Ectodermal cell (in vitro differentiated cells): ENCODE data around the gene FICD.

ENCODE experiments used
- H3K27ac ChIP-seq: 2 replicates; pipeline ENCODE4 v1.7.0; 2013; ENCODE audit warnings: mild to moderate bottlenecking, low read depth, low read length; ENCODE audit not compliant: insufficient read depth, poor library complexity, severe bottlenecking
- H3K27me3 ChIP-seq: 2 replicates; pipeline ENCODE4 v1.7.0; 2013; ENCODE audit warnings: mild to moderate bottlenecking, low read length; ENCODE audit not compliant: insufficient read depth, control insufficient read depth, poor library complexity, severe bottlenecking
- H3K36me3 ChIP-seq: one replicate; pipeline ENCODE4 v1.7.0; 2013; ENCODE audit warnings: low read length; ENCODE audit not compliant: control insufficient read depth, insufficient read depth
- H3K4me1 ChIP-seq: one replicate; pipeline ENCODE4 v1.7.0; 2013; ENCODE audit warnings: low read length; ENCODE audit not compliant: control insufficient read depth, insufficient read depth
- H3K4me3 ChIP-seq: 2 replicates; pipeline ENCODE4 v1.7.0; 2013; ENCODE audit warnings: low read depth, low read length, control low read depth; ENCODE audit not compliant: insufficient read depth
- H3K9me3 ChIP-seq: 2 replicates; pipeline ENCODE4 v1.7.0; 2013; ENCODE audit warnings: mild to moderate bottlenecking, low read length, moderate library complexity; ENCODE audit not compliant: control insufficient read depth
- WGBS, 2 experiments: methylation state at CpG; one replicate each; pipeline ENCODE4 v1.1.7; 2013; ENCODE audit warnings: missing lambda C conversion rate in 2 of 2; 5-methylcytosine and 5-hydroxymethylcytosine counted together

The FICD gene

DNA sequence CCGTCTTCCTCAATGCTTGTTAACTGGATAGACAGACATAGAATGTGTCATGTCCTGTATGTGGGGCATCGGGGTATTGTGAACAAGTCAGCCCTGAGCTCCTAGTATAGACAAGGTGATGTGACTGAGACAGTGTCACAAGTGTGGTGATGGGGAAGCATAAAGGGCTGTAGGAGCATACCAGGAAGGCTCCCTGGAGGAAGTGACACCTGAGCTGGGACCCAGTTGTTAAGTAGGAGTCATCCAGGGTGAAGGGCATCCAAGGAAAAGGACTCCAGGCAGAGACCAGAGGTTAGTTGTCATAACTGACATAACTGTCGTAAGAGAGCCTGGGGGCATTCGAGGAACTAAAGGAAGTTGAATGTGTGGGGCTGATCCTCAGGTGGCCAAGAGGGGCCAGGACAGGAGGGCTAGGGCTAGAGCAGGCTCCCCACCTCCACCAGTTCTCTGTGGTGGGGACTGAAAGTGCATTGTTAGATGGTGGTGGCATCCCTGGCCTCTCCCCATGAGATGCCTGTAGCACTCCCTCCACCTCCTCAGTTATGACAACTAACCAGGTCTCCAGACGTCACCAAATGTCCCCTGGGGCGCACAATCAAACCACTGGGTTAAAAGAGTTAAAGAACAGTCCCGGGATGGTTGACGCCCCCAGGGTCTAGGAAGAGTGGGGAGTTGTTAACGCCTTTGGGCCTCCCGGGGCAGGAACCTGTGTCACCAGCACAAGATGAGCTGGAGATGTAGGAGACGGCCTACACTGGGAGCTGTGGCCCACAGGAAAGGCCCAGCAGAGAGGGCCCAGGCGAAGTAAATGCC, 2.4 kb downstream of the FICD start:
- Histone ChIP-seq H3K9me3 (no peaks in the 10 kb centered on the region), H3K4me1 (peaks cover 7% of the 10 kb centered on the region), H3K4me3 (no peak overlapping the region), H3K27ac (no peak overlapping the region), H3K27me3 (no peaks in the 10 kb centered on the region), H3K36me3 (peaks cover 36% of the 10 kb centered on the region)
- WGBS, 2 experiments: 94 to 95% methylated on average over 12 of the region's 12 CpGs

- H3K27me3 ChIP-seq: no peaks in the 10 kb centered on the region
- H3K27ac ChIP-seq: no peak overlapping the region
- peaks cover 43% of the 10 kb centered on the region for H3K36me3 ChIP-seq
- peaks cover 7% of the 10 kb centered on the region for H3K4me1 ChIP-seq
- 94 to 95% methylated on average over 24 of the region's 24 CpGs for WGBS, 2 experiments
- no peaks in the 10 kb centered on the region for H3K9me3 ChIP-seq
- H3K4me3 ChIP-seq: no peak overlapping the region
Observed at GRCh38 chr12:108518101-108518715, 3.1 kb downstream of the FICD start.

GRCh38 chr12:108518716-108519496, 3.8 kb downstream of the FICD start:
- 95 to 96% methylated on average over 39 of the region's 39 CpGs for WGBS, 2 experiments
- peaks cover 50% of the 10 kb centered on the region for H3K36me3 ChIP-seq
- H3K27ac ChIP-seq: no peak overlapping the region

DNA sequence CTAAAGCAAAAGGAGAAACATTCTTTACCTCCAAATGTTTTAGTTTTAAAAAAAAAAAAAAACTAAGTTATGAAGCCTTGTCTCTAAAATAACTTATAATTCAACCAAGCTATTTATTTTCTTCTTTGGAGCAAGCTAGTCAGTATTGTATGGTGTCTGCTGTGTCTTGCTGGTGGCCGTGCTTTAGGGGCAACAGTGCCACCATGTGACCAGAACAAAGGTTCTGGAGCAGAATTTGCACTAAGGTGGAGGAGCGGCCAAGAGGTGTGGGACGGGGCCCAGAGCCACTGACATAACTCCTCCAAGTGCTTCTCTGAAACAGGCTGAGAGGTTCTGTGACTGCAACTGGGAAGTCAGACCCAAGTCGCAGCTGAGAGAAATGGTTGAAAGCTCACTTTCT, 4.5 kb downstream of the FICD start:
- Histone ChIP-seq H3K27ac (no peak overlapping the region), H3K36me3 (peaks cover 57% of the 10 kb centered on the region), H3K27me3 (no peaks in the 10 kb centered on the region), H3K9me3 (no peaks in the 10 kb centered on the region), H3K4me3 (no peak overlapping the region), H3K4me1 (peaks cover 7% of the 10 kb centered on the region)
- 84% methylated on average over 4 of the region's 4 CpGs for WGBS, 2 experiments

More at GRCh38 chr12:108518716-108519496, 3.8 kb downstream of the FICD start:
- H3K4me1 ChIP-seq: peaks cover 7% of the 10 kb centered on the region
- H3K9me3 ChIP-seq: no peaks in the 10 kb centered on the region
- no peak overlapping the region for H3K4me3 ChIP-seq
- H3K27me3 ChIP-seq: no peaks in the 10 kb centered on the region

GRCh38 chr12:108523365-108523764, 8.3 kb downstream of the FICD start:
- WGBS, 2 experiments: 95% methylated on average over 13 to 14 of the region's 14 CpGs
- peaks cover 3% of the 10 kb centered on the region for H3K4me1 ChIP-seq
- peaks cover 58% of the 10 kb centered on the region for H3K36me3 ChIP-seq
- no peak overlapping the region for H3K27ac ChIP-seq
- no peaks in the 10 kb centered on the region for H3K27me3 ChIP-seq
- H3K9me3 ChIP-seq: no peaks in the 10 kb centered on the region
- H3K4me3 ChIP-seq: no peak overlapping the region

DNA sequence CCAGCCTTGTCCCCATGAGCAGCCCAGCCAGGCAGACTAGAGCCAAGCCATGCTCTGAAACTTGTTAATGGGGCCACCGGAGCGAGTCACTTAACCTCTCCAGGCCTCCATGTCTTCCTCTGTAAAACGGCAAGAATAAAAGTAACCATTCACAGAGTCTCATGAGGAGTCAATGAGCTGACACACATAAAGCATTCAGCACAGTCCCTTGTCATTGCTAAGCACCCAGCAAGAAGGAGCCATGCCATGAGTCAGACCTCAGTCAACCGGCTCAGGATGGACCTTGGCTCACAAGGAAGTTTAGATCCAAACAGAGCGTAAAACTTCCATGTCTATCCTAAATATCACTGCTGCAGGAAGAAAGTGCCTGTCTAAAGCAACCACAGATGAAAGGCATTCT, 10.6 kb downstream of the FICD start:
- Histone ChIP-seq H3K4me1 (peaks cover 3% of the 10 kb centered on the region), H3K36me3 (peaks cover 50% of the 10 kb centered on the region), H3K27me3 (no peaks in the 10 kb centered on the region), H3K4me3 (no peak overlapping the region), H3K9me3 (no peaks in the 10 kb centered on the region), H3K27ac (no peak overlapping the region)
- 82 to 85% methylated on average over 5 of the region's 5 CpGs for WGBS, 2 experiments

GRCh38 chr12:108526482-108527165, 11.5 kb downstream of the FICD start:
- H3K27ac ChIP-seq: peak overlapping the region; percentile 84
- peaks cover 51% of the 10 kb centered on the region for H3K36me3 ChIP-seq
- H3K9me3 ChIP-seq: no peaks in the 10 kb centered on the region
- no peaks in the 10 kb centered on the region for H3K27me3 ChIP-seq
- peaks cover 3% of the 10 kb centered on the region for H3K4me1 ChIP-seq
- WGBS, 2 experiments: 61 to 65% methylated on average over 10 of the region's 10 CpGs
- no peak overlapping the region for H3K4me3 ChIP-seq

GRCh38 chr12:108527166-108527496, 12.1 kb downstream of the FICD start:
- Histone ChIP-seq H3K27me3 (no peaks in the 10 kb centered on the region), H3K27ac (peak overlapping the region; percentile 84), H3K4me1 (peaks cover 3% of the 10 kb centered on the region), H3K9me3 (no peaks in the 10 kb centered on the region), H3K4me3 (no peak overlapping the region), H3K36me3 (peaks cover 56% of the 10 kb centered on the region)
- 89% methylated on average over 6 of the region's 6 CpGs for WGBS, 2 experiments

DNA sequence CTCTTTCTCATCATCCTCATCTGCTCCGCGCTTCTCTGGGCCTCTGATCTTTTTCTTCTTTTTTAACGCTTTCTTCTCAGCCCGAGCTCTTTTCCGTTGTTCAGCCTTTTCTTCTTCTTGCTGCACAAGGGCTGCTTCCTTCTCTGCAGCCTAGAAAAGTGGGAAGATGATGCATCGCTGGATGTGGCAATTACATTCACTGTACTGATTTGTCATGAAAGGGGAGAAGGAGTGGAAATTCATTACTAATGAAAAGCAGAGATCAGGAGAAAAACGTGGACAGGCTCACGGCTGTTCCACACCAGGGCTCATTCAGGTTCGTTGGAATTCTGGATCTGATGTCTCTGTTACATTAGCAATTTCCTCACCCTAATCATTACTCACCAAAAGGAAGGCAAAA, 15.1 kb downstream of the FICD start:
- WGBS, 2 experiments: 92 to 95% methylated on average over 9 of the region's 9 CpGs
- H3K27ac ChIP-seq: no peak overlapping the region
- no peaks in the 10 kb centered on the region for H3K27me3 ChIP-seq
- H3K9me3 ChIP-seq: no peaks in the 10 kb centered on the region
- peaks cover 3% of the 10 kb centered on the region for H3K4me1 ChIP-seq
- no peak overlapping the region for H3K4me3 ChIP-seq
- H3K36me3 ChIP-seq: peaks cover 41% of the 10 kb centered on the region
